HepG2 (cell line): ENCODE data around the gene DUSP7. TPM values are rescaled to one million over a fixed set of nuclear protein-coding genes. Genes with fewer than 3 reads are reported as not detected.
A peak's percentile ranks its signal among the peaks of the same experiment; 100 is the strongest.

Experiments
- ATAC-seq: fragments of 200-7000 bp; cut with Tn5 transposase; 3 replicates; pipeline ENCODE4 v1.9.1; 2020; ENCODE audit warnings: mild to moderate bottlenecking, moderate library complexity
- BruUV-seq: library from RNA; stranded (reverse); fragments of 400-500 nt; replicated peaks from 2 replicates; lab custom pipeline; 2021; lab: Mats Ljungman, UMichigan
- CTCF ChIA-PET: fragments of 300-600 bp; formaldehyde crosslinking; extraction: SDS; loops from one replicate; lab custom pipeline; 2021; ENCODE audit warnings: low total read pairs, inconsistent platforms, low intra/inter-chr PET ratio; lab: Yijun Ruan, JAX
- POLR2A ChIA-PET: fragments of 350-600 bp; sonication (Branson Sonifier 250); formaldehyde crosslinking; loops from one replicate; lab custom pipeline; 2020; ENCODE audit warnings: antibody characterized with exemption, inconsistent platforms; lab: Yijun Ruan, JAX
- DNase-seq: peaks from one replicate; pipeline ENCODE4 v3.0.0-alpha.2; 2015; ENCODE audit warnings: low spot score
- FAIRE-seq: peaks from 3 replicates; lab custom pipeline; 2011; peaks lifted over from hg19 to GRCh38; lab: Jason Lieb, UNC
- H2AFZ ChIP-seq: one replicate; pipeline ENCODE4 v1.6.1; 2011; ENCODE audit warnings: low read length, inconsistent platforms
- H3K27ac ChIP-seq: fragments of 300-600 bp; 3 replicates; pipeline ENCODE4 v1.8.0; 2011; ENCODE audit warnings: mixed run types, mild to moderate bottlenecking, mixed read lengths, low read length, inconsistent platforms; ENCODE audit not compliant: insufficient read depth; ENCODE audit errors: extremely low read length
- H3K27me3 ChIP-seq, 2 experiments: fragments of 200-600 bp in 1 of 2; 2 replicates in 1 of 2; 3 replicates in 1 of 2; pipeline versions ENCODE4 v1.6.0 to v1.8.0; 2011; ENCODE audit warnings: low read length in 2 of 2, mild to moderate bottlenecking in 2 of 2, moderate library complexity in 2 of 2, inconsistent platforms in 1 of 2; ENCODE audit not compliant: insufficient read depth in 2 of 2, control insufficient read depth in 1 of 2
- H3K36me3 ChIP-seq, 2 experiments: fragments of 200-600 bp in 1 of 2; replicated peaks in 1 of 2; 2 replicates in 1 of 2; 3 replicates in 1 of 2; pipeline versions ENCODE4 v1.5.1 to v1.8.0; 2011; ENCODE audit warnings: low read length in 2 of 2, inconsistent platforms in 1 of 2; ENCODE audit not compliant: insufficient read depth in 2 of 2, control insufficient read depth in 1 of 2
- H3K4me1 ChIP-seq: 2 replicates; pipeline ENCODE4 v1.5.1; 2012; ENCODE audit warnings: low read length, inconsistent platforms; ENCODE audit not compliant: insufficient read depth
- H3K4me2 ChIP-seq: 2 replicates; pipeline ENCODE4 v1.6.0; 2011; ENCODE audit warnings: low read depth, low read length, inconsistent platforms
- H3K4me3 ChIP-seq, 3 experiments: fragments of 200-600 bp in 1 of 3; sonication (generic), shearing (Covaris generic) in 1 of 3; replicated peaks in 1 of 3; 2 replicates each; pipeline ENCODE4 v1.5.1; 2011 to 2016; ENCODE audit warnings: low read length in 3 of 3, inconsistent platforms in 2 of 3, low read depth in 2 of 3, mild to moderate bottlenecking in 2 of 3, control low read depth in 1 of 3, mixed read lengths in 1 of 3; ENCODE audit not compliant: insufficient read depth in 1 of 3
- H3K79me2 ChIP-seq: one replicate; pipeline ENCODE4 v1.6.1; 2011; ENCODE audit warnings: low read length, inconsistent platforms; ENCODE audit not compliant: insufficient read depth
- H3K9ac ChIP-seq: 2 replicates; pipeline ENCODE4 v1.6.0; 2011; ENCODE audit warnings: mild to moderate bottlenecking, low read depth, low read length, inconsistent platforms; ENCODE audit not compliant: insufficient read depth
- H3K9me3 ChIP-seq: 2 replicates; pipeline ENCODE4 v1.5.1; 2012; ENCODE audit warnings: mild to moderate bottlenecking, low read length
- H4K20me1 ChIP-seq: 2 replicates; pipeline ENCODE4 v1.6.0; 2011; ENCODE audit warnings: inconsistent platforms, mild to moderate bottlenecking, low read length, moderate library complexity; ENCODE audit not compliant: insufficient read depth
- AHR ChIP-seq: IDR thresholded peaks from 2 replicates; pipeline ENCODE4 v1.6.1; 2018; ENCODE audit warnings: missing genetic modification reagents, missing compliant biosample characterization
- HNF4A ChIP-seq: sonication (generic); formaldehyde crosslinking; IDR thresholded peaks from 2 replicates; pipeline ENCODE4 v1.4.0; 2020; ENCODE audit warnings: missing genetic modification reagents
- HOXA5 ChIP-seq: sonication (generic); formaldehyde crosslinking; IDR thresholded peaks from 2 replicates; pipeline ENCODE4 v1.4.0; 2020; ENCODE audit warnings: missing genetic modification reagents
- RARA ChIP-seq: IDR thresholded peaks from 2 replicates; pipeline ENCODE4 v1.6.1; 2016; ENCODE audit warnings: missing genetic modification reagents, missing compliant biosample characterization
- ZBTB38 ChIP-seq: sonication (generic); formaldehyde crosslinking; IDR thresholded peaks from 2 replicates; pipeline ENCODE4 v1.5.1; 2020; ENCODE audit warnings: mild to moderate bottlenecking, missing genetic modification reagents
- ZBTB7A ChIP-seq: sonication (generic); formaldehyde crosslinking; IDR thresholded peaks from 2 replicates; pipeline ENCODE4 v1.8.0; 2022; ENCODE audit warnings: mild to moderate bottlenecking, missing genetic modification reagents
- ZNF672 ChIP-seq: sonication (generic); formaldehyde crosslinking; IDR thresholded peaks from 2 replicates; pipeline ENCODE4 v1.8.1; 2022; ENCODE audit warnings: missing genetic modification reagents
- ZNF724P ChIP-seq: sonication (generic); formaldehyde crosslinking; IDR thresholded peaks from 2 replicates; pipeline ENCODE4 v1.8.0; 2022; ENCODE audit warnings: missing genetic modification reagents, borderline replicate concordance
- ZSCAN21 ChIP-seq: sonication (generic); formaldehyde crosslinking; IDR thresholded peaks from 2 replicates; pipeline ENCODE4 v1.8.0; 2022; ENCODE audit warnings: mild to moderate bottlenecking, missing genetic modification reagents, moderate library complexity, borderline replicate concordance
- ZSCAN9 ChIP-seq: IDR thresholded peaks from 2 replicates; pipeline ENCODE4 v1.6.1; 2016; ENCODE audit warnings: borderline replicate concordance
- ZZZ3 ChIP-seq: sonication (generic); formaldehyde crosslinking; IDR thresholded peaks from 2 replicates; pipeline ENCODE4 v1.4.0; 2020; ENCODE audit warnings: missing genetic modification reagents, mild to moderate bottlenecking, borderline replicate concordance
- WGBS: methylation state at CpG from one replicate; pipeline ENCODE4 v1.1.6; 2017; ENCODE audit warnings: low lambda C conversion rate; 5-methylcytosine and 5-hydroxymethylcytosine counted together
- in situ Hi-C: cut with HindIII; loops from 2 replicates; pipeline ENCODE4 v1.10.0; 2017; ENCODE audit warnings: low pct_unique_long_range_greater_than_20kb; ENCODE audit not compliant: extremely low pct_ligation_motif_present
- intact Hi-C: fragments of 100-400 bp; cut with micrococcal nuclease; formaldehyde crosslinking; loops from one replicate; pipeline ENCODE4 v1.10.0; 2022; ENCODE audit not compliant: unreplicated experiment
- polyA plus RNA-seq, 8 experiments: library from polyadenylated mRNA; depleted of rRNA in 3 of 8; stranded (reverse) in 7 of 8; unstranded in 1 of 8; fragments of >200 nt; fragmentation: Illumina TruSeq in 4 of 8; extraction: Trizol in 4 of 8; gene quantifications; 2 replicates each; pipeline versions ENCODE4 v1.2.1 to v1.2.3, GENCODE V29; 2011 to 2016; ENCODE audit warnings: low read depth in 4 of 8, missing spikeins in 1 of 8, mixed read lengths in 1 of 8; ENCODE audit not compliant: insufficient read depth in 1 of 8
- total RNA-seq, 5 experiments: library from RNA; depleted of rRNA; stranded (reverse); fragments of >200 nt; fragmentation: Illumina TruSeq; extraction: Trizol; gene quantifications; 2 replicates each; pipeline ENCODE4 v1.2.3, GENCODE V29; 2016; ENCODE audit warnings: low read depth in 1 of 5
- TF ChIP-seq, protein P1 (sequence below): sonication (generic); formaldehyde crosslinking; IDR thresholded peaks from 2 replicates; pipeline ENCODE4 v1.5.0; 2020; ENCODE audit warnings: mild to moderate bottlenecking, missing genetic modification reagents
- TF ChIP-seq, protein P2 (sequence below): sonication (generic); formaldehyde crosslinking; IDR thresholded peaks from 2 replicates; pipeline ENCODE4 v1.4.0; 2020; ENCODE audit warnings: missing genetic modification reagents, borderline replicate concordance
- TF ChIP-seq, protein P3 (sequence below): sonication (generic); formaldehyde crosslinking; IDR thresholded peaks from 2 replicates; pipeline ENCODE4 v1.5.1; 2020; ENCODE audit warnings: missing genetic modification reagents, mild to moderate bottlenecking, borderline replicate concordance

DUSP7 gene
- total and polyA plus RNA-seq, 2 of the 13 experiments (the other 11 are each of a cell fraction or from before 2014, with no cell fraction given), result 6.6 to 8.8 TPM

DNA sequence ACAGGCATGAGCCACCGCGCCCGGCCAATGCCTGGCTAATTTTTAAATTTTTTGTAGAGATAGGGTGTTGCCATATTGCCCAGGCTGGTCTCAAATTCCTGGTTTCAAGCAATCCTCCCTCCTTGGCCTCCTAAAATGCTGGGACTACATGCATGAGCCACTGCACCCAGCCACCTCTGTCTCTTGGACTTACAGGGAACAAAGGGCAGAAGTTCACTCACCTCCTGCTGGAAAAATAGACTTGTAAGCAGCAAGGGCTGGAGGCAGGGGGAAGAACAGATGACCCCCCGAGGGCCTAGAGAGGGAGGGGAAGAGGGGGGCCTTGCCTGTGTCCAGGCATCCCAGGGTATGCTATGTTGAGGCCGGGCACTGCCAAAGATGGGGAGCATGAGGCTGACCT lies 22.2 kb downstream of the DUSP7 start:
- peak overlapping the region; percentile 78 for H3K4me2 ChIP-seq
- 5% methylated on average over 4 of the region's 5 CpGs for WGBS
- H3K4me1 ChIP-seq, result peaks cover 93% of the 10 kb centered on the region
- no peaks in the 10 kb centered on the region for H3K79me2 ChIP-seq
- BruUV-seq, result TSS peak; percentile 60
- no peak for ATAC-seq
- no peaks in the 10 kb centered on the region for H3K9me3 ChIP-seq
- intact Hi-C loops, result no loop called here
- no peaks in the 10 kb centered on the region for H3K27me3 ChIP-seq
- in situ Hi-C loops, result no loop called here
- no peaks in the 10 kb centered on the region for H3K36me3 ChIP-seq
- FAIRE-seq, result peak; percentile 15
- peak overlapping the region in 1 of 3 experiments; percentile 34; a peak in 1 of 6 replicates for H3K4me3 ChIP-seq
- no peak for DNase-seq
- H3K27ac ChIP-seq, result no peak overlapping the region
- H2AFZ ChIP-seq, result no peak overlapping the region
- POLR2A ChIA-PET, result interaction anchor here (0.6 to 1.4 kb wide), 4 partner anchors 15 to 1809 kb away, joined by 3 to 5 read pairs (median 4); no protein-coding TSS in a partner anchor
- H4K20me1 ChIP-seq, result no peaks in the 10 kb centered on the region
- H3K9ac ChIP-seq, result no peak overlapping the region; the same call in 1 of the 2 replicates
- CTCF ChIA-PET, result no interaction called here
- TF ChIP-seq ZSCAN9 (CRISPR knock-in tag) (no peak), ZZZ3 (CRISPR knock-in tag) (no peak), ZBTB7A (no peak), RARA (0 out of 2 replicates have a peak, but pooled peaks have one; percentile 20), ZNF672 (no peak), ZSCAN21 (no peak), ZBTB38 (no peak), HOXA5 (CRISPR knock-in tag) (no peak), ZNF724P (CRISPR knock-in tag) (0 out of 2 replicates have a peak, but pooled peaks have one; percentile 17), HNF4A (CRISPR knock-in tag) (peak; percentile 51), AHR (CRISPR knock-in tag) (no peak)
- TF ChIP-seq, protein P1, sequence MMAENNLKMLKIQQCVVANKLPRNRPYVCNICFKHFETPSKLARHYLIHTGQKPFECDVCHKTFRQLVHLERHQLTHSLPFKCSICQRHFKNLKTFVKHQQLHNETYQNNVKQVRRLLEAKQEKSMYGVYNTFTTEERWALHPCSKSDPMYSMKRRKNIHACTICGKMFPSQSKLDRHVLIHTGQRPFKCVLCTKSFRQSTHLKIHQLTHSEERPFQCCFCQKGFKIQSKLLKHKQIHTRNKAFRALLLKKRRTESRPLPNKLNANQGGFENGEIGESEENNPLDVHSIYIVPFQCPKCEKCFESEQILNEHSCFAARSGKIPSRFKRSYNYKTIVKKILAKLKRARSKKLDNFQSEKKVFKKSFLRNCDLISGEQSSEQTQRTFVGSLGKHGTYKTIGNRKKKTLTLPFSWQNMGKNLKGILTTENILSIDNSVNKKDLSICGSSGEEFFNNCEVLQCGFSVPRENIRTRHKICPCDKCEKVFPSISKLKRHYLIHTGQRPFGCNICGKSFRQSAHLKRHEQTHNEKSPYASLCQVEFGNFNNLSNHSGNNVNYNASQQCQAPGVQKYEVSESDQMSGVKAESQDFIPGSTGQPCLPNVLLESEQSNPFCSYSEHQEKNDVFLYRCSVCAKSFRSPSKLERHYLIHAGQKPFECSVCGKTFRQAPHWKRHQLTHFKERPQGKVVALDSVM (CRISPR knock-in tag), result peak; percentile 86
- TF ChIP-seq, protein P2, sequence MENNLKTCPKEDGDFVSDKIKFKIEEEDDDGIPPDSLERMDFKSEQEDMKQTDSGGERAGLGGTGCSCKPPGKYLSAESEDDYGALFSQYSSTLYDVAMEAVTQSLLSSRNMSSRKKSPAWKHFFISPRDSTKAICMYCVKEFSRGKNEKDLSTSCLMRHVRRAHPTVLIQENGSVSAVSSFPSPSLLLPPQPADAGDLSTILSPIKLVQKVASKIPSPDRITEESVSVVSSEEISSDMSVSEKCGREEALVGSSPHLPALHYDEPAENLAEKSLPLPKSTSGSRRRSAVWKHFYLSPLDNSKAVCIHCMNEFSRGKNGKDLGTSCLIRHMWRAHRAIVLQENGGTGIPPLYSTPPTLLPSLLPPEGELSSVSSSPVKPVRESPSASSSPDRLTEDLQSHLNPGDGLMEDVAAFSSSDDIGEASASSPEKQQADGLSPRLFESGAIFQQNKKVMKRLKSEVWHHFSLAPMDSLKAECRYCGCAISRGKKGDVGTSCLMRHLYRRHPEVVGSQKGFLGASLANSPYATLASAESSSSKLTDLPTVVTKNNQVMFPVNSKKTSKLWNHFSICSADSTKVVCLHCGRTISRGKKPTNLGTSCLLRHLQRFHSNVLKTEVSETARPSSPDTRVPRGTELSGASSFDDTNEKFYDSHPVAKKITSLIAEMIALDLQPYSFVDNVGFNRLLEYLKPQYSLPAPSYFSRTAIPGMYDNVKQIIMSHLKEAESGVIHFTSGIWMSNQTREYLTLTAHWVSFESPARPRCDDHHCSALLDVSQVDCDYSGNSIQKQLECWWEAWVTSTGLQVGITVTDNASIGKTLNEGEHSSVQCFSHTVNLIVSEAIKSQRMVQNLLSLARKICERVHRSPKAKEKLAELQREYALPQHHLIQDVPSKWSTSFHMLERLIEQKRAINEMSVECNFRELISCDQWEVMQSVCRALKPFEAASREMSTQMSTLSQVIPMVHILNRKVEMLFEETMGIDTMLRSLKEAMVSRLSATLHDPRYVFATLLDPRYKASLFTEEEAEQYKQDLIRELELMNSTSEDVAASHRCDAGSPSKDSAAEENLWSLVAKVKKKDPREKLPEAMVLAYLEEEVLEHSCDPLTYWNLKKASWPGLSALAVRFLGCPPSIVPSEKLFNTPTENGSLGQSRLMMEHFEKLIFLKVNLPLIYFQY, result no peak
- TF ChIP-seq, protein P3, sequence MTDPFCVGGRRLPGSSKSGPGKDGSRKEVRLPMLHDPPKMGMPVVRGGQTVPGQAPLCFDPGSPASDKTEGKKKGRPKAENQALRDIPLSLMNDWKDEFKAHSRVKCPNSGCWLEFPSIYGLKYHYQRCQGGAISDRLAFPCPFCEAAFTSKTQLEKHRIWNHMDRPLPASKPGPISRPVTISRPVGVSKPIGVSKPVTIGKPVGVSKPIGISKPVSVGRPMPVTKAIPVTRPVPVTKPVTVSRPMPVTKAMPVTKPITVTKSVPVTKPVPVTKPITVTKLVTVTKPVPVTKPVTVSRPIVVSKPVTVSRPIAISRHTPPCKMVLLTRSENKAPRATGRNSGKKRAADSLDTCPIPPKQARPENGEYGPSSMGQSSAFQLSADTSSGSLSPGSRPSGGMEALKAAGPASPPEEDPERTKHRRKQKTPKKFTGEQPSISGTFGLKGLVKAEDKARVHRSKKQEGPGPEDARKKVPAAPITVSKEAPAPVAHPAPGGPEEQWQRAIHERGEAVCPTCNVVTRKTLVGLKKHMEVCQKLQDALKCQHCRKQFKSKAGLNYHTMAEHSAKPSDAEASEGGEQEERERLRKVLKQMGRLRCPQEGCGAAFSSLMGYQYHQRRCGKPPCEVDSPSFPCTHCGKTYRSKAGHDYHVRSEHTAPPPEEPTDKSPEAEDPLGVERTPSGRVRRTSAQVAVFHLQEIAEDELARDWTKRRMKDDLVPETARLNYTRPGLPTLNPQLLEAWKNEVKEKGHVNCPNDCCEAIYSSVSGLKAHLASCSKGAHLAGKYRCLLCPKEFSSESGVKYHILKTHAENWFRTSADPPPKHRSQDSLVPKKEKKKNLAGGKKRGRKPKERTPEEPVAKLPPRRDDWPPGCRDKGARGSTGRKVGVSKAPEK (CRISPR knock-in tag), result no peak
